ENCODE measurements around the gene MOSMO. TPM values are rescaled to one million over a fixed set of nuclear protein-coding genes. Genes with fewer than 3 reads are reported as not detected.

MOSMO gene
- total RNA-seq, 4 donors from 2014 or later = 13.8 to 39.8 (median 28.1) TPM

DNA sequence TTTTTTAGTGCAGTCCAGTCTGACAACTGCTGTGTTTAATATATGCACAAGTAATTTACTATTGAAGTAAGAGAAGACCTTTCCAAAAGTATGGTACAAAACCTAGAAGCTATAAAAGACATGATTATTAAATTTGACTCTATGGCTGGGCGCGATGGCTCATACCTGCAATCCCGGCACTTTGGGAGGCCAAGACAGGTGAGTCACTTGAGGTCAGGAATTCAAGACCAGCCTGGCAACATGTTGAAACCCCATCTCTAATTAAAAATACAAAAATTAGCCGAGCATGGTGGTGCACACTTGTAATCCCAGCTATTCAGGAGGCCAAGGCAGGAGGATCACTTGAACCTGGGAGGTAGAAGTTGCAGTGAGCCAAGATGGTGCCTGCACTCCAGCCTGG, 43.1 kb downstream of the MOSMO start:
- no peaks in the 10 kb centered on the region for H3K36me3 ChIP-seq
- DNase-seq = no peak
- H3K27me3 ChIP-seq = no peaks in the 10 kb centered on the region
- peaks cover 0 to 6% of the 10 kb centered on the region in 2 donors for H3K4me1 ChIP-seq
- TF ChIP-seq POLR2A (IDR thresholded peaks at IDR 0.05) = no peak
- TF ChIP-seq CTCF (IDR thresholded peaks at IDR 0.05) = no peak
- WGBS, 2 donors = 83 to 97% methylated on average over 4 of the region's 4 CpGs
- intact Hi-C loops (cut with DNase I) = no loop called here
- no peak overlapping the region for H3K4me3 ChIP-seq (replicated peaks in 1 of 3)
- no peaks in the 10 kb centered on the region for H3K9me3 ChIP-seq
- no peak overlapping the region for H3K27ac ChIP-seq

DNA sequence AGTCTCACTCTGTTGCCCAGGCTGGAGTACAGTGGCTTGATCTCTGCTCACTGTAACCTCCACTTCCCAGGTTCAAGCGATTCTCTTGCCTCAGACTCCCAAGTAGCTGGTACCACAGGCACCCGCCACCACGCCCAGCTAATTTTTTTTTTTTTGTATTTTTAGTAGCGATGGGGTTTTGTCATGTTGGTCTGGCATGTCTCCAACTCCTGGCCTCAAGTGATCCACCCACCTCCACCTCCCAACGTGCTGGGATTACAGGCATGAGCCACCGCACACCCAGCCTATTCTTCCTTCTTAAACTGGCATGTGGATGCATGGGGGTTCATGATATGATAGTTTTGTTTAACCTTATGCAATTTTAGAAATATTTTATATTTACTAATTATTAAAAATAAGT, 45.1 kb downstream of the MOSMO start:
- 83 to 85% methylated on average over 6 of the region's 6 CpGs for WGBS, 2 donors
- H3K36me3 ChIP-seq = no peaks in the 10 kb centered on the region
- DNase-seq = no peak
- no peaks in the 10 kb centered on the region for H3K9me3 ChIP-seq
- H3K4me3 ChIP-seq (replicated peaks in 1 of 3) = no peak overlapping the region
- TF ChIP-seq CTCF (IDR thresholded peaks at IDR 0.05) (no peak), POLR2A (IDR thresholded peaks at IDR 0.05) (no peak)
- peaks cover 0 to 6% of the 10 kb centered on the region in 2 donors for H3K4me1 ChIP-seq
- H3K27me3 ChIP-seq = no peaks in the 10 kb centered on the region
- H3K27ac ChIP-seq = no peak overlapping the region
- intact Hi-C loops (cut with DNase I) = no loop called here

GRCh38 chr16:22053921-22054341, 46.0 kb downstream of the MOSMO start:
- no peak for DNase-seq
- intact Hi-C loops (cut with DNase I) = no loop called here
- Histone ChIP-seq H3K27me3 (no peaks in the 10 kb centered on the region), H3K36me3 (no peaks in the 10 kb centered on the region), H3K27ac (no peak overlapping the region), H3K4me1 (peaks cover 0 to 6% of the 10 kb centered on the region in 2 donors), H3K9me3 (no peaks in the 10 kb centered on the region), H3K4me3 (replicated peaks in 1 of 3) (no peak overlapping the region)
- 91 to 93% methylated on average over 4 of the region's 4 CpGs for WGBS, 2 donors
- TF ChIP-seq POLR2A (IDR thresholded peaks at IDR 0.05) = no peak
- TF ChIP-seq CTCF (IDR thresholded peaks at IDR 0.05) = no peak

- no peaks in the 10 kb centered on the region for H3K36me3 ChIP-seq
- no peak overlapping the region for H3K27ac ChIP-seq
- no peaks in the 10 kb centered on the region for H3K9me3 ChIP-seq
- H3K4me3 ChIP-seq (replicated peaks in 1 of 3) = no peak overlapping the region
- WGBS, 2 donors = 93 to 95% methylated on average over 5 of the region's 5 CpGs
- DNase-seq = no peak
- no peaks in the 10 kb centered on the region for H3K27me3 ChIP-seq
- intact Hi-C loops (cut with DNase I) = no loop called here
- TF ChIP-seq CTCF (IDR thresholded peaks at IDR 0.05) (no peak), POLR2A (IDR thresholded peaks at IDR 0.05) (no peak)
- H3K4me1 ChIP-seq = peaks cover 0 to 3% of the 10 kb centered on the region in 2 donors
Observed at GRCh38 chr16:22054847-22055590, 47.1 kb downstream of the MOSMO start.

- H3K36me3 ChIP-seq = no peaks in the 10 kb centered on the region
- H3K4me3 ChIP-seq (replicated peaks in 1 of 3) = no peak overlapping the region
- intact Hi-C loops (cut with DNase I) = no loop called here
- no peak overlapping the region for H3K27ac ChIP-seq
- H3K27me3 ChIP-seq = no peaks in the 10 kb centered on the region
- no peak for DNase-seq
- H3K9me3 ChIP-seq = no peaks in the 10 kb centered on the region
- H3K4me1 ChIP-seq = no peaks in the 10 kb centered on the region
- WGBS, 2 donors = 75 to 77% methylated on average over 5 of the region's 5 CpGs
- TF ChIP-seq CTCF (IDR thresholded peaks at IDR 0.05) = peak in 1 of 6 experiments; percentile 5
- no peak for TF ChIP-seq POLR2A (IDR thresholded peaks at IDR 0.05)
Observed at GRCh38 chr16:22055881-22056280, 48.0 kb downstream of the MOSMO start.
